ENCODE data around the gene DCHS1. TPM values are rescaled to one million over a fixed set of nuclear protein-coding genes. Genes with fewer than 3 reads are reported as not detected.

The DCHS1 gene
- total and polyA plus RNA-seq, 2 of the 13 experiments (the other 11 are each of a cell fraction or from before 2014, with no cell fraction given): under 0.01 to 0.03 TPM

DNA sequence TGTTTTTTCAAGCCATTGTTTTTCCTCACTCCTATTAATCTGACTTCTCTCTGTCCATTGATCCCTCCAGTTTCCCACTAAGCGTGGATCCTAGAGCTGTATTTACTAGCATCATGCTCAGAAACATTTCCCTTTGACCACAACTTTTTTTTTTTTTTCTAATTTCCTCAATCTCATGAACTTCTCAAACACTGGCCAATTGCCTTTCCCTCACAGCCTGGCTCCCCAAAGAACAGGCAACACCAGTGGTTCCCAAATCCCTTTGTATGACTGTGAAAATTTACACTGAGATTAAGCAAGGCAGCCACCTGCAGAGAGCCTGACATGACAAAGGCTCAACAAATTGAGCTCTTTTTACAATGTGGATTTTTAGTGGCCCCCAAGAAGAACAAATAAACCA is 35.0 kb downstream of the DCHS1 start:
- CTCF ChIA-PET (ENCODE audit: low intra/inter-chr PET ratio, low total read pairs): no interaction called here
- H3K36me3 ChIP-seq (replicated peaks in 1 of 2; ENCODE audit: control insufficient read depth in 1 of 2, insufficient read depth in 2 of 2, low read length in 2 of 2): peaks cover 2 to 5% of the 10 kb centered on the region in 2 experiments; a peak in 1 of 5 replicates
- POLR2A ChIA-PET: interaction anchor here (0.9 to 5.5 kb wide), 4 partner anchors 8 to 63 kb away, joined by 4 to 24 read pairs (median 4); partner anchors contain the start of genes MRPL17 and TAF10
- ATAC-seq: no peak
- peaks cover 15 to 54% of the 10 kb centered on the region in 2 experiments for H3K27me3 ChIP-seq (ENCODE audit: control insufficient read depth in 1 of 2, insufficient read depth in 2 of 2, low read length in 2 of 2)
- H2AFZ ChIP-seq (ENCODE audit: low read length): no peak overlapping the region
- no TSS peak for BruUV-seq (replicated peaks)
- H3K9me3 ChIP-seq (ENCODE audit: low read length): no peaks in the 10 kb centered on the region
- FAIRE-seq: no peak
- WGBS (ENCODE audit: low lambda C conversion rate): 11% methylated on average over 1 of the region's 1 CpG
- no peak overlapping the region for H3K27ac ChIP-seq (ENCODE audit: extremely low read length, insufficient read depth, low read length)
- H3K4me3 ChIP-seq (replicated peaks in 1 of 3; ENCODE audit: insufficient read depth in 1 of 3, low read depth in 2 of 3, low read length in 3 of 3): no peak overlapping the region
- H3K4me2 ChIP-seq (ENCODE audit: low read depth, low read length): no peak overlapping the region
- H3K9ac ChIP-seq (ENCODE audit: insufficient read depth, low read depth, low read length): no peak overlapping the region
- DNase-seq (ENCODE audit: low spot score): no peak
- TF ChIP-seq TMF1 (CRISPR knock-in tag; IDR thresholded peaks at IDR 0.05; ENCODE audit: low read depth): no peak
- no peak for TF ChIP-seq NFE2 (CRISPR knock-in tag; IDR thresholded peaks at IDR 0.05)
- TF ChIP-seq ZNF496 (CRISPR knock-in tag; IDR thresholded peaks at IDR 0.05; ENCODE audit: insufficient replicate concordance): no peak
- TF ChIP-seq AGO2 (optimal IDR thresholded peaks at IDR 0.05; ENCODE audit: low read depth, low read length): no peak
- TF ChIP-seq, protein P1, sequence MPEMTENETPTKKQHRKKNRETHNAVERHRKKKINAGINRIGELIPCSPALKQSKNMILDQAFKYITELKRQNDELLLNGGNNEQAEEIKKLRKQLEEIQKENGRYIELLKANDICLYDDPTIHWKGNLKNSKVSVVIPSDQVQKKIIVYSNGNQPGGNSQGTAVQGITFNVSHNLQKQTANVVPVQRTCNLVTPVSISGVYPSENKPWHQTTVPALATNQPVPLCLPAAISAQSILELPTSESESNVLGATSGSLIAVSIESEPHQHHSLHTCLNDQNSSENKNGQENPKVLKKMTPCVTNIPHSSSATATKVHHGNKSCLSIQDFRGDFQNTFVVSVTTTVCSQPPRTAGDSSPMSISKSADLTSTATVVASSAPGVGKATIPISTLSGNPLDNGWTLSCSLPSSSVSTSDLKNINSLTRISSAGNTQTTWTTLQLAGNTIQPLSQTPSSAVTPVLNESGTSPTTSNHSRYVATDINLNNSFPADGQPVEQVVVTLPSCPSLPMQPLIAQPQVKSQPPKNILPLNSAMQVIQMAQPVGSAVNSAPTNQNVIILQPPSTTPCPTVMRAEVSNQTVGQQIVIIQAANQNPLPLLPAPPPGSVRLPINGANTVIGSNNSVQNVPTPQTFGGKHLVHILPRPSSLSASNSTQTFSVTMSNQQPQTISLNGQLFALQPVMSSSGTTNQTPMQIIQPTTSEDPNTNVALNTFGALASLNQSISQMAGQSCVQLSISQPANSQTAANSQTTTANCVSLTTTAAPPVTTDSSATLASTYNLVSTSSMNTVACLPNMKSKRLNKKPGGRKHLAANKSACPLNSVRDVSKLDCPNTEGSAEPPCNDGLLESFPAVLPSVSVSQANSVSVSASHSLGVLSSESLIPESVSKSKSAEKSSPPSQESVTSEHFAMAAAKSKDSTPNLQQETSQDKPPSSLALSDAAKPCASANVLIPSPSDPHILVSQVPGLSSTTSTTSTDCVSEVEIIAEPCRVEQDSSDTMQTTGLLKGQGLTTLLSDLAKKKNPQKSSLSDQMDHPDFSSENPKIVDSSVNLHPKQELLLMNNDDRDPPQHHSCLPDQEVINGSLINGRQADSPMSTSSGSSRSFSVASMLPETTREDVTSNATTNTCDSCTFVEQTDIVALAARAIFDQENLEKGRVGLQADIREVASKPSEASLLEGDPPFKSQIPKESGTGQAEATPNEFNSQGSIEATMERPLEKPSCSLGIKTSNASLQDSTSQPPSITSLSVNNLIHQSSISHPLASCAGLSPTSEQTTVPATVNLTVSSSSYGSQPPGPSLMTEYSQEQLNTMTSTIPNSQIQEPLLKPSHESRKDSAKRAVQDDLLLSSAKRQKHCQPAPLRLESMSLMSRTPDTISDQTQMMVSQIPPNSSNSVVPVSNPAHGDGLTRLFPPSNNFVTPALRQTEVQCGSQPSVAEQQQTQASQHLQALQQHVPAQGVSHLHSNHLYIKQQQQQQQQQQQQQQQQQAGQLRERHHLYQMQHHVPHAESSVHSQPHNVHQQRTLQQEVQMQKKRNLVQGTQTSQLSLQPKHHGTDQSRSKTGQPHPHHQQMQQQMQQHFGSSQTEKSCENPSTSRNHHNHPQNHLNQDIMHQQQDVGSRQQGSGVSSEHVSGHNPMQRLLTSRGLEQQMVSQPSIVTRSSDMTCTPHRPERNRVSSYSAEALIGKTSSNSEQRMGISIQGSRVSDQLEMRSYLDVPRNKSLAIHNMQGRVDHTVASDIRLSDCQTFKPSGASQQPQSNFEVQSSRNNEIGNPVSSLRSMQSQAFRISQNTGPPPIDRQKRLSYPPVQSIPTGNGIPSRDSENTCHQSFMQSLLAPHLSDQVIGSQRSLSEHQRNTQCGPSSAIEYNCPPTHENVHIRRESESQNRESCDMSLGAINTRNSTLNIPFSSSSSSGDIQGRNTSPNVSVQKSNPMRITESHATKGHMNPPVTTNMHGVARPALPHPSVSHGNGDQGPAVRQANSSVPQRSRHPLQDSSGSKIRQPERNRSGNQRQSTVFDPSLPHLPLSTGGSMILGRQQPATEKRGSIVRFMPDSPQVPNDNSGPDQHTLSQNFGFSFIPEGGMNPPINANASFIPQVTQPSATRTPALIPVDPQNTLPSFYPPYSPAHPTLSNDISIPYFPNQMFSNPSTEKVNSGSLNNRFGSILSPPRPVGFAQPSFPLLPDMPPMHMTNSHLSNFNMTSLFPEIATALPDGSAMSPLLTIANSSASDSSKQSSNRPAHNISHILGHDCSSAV (CRISPR knock-in tag; IDR thresholded peaks at IDR 0.05; ENCODE audit: borderline replicate concordance): no peak
- peaks cover 41% of the 10 kb centered on the region for H3K4me1 ChIP-seq (ENCODE audit: insufficient read depth, low read length)
- no peaks in the 10 kb centered on the region for H4K20me1 ChIP-seq (ENCODE audit: insufficient read depth, low read length)
- intact Hi-C loops (cut with micrococcal nuclease; ENCODE audit: unreplicated experiment): no loop called here
- in situ Hi-C loops (cut with HindIII; ENCODE audit: extremely low pct_ligation_motif_present, low pct_unique_long_range_greater_than_20kb): no loop called here
- H3K79me2 ChIP-seq (ENCODE audit: insufficient read depth, low read length): peaks cover 7% of the 10 kb centered on the region
